Lower lobe of right lung (tissue), 2 donors: Measurements from ENCODE around the gene GFY. TPM values are rescaled to one million over a fixed set of nuclear protein-coding genes. Genes with fewer than 3 reads are reported as not detected.

ENCODE experiments used
- ATAC-seq, 2 donors: fragments of 200-7000 bp; cut with Tn5 transposase; one replicate each; pipeline ENCODE4 v1.9.1; 2020 to 2022; ENCODE audit warnings: mild to moderate bottlenecking in 2 of 2, moderate library complexity in 2 of 2
- DNase-seq: peaks from one replicate; pipeline ENCODE4 v3.0.0-alpha.2; 2020
- H3K27ac ChIP-seq: fragments of 200-600 bp; one replicate; pipeline ENCODE4 v1.8.0; 2022
- H3K27me3 ChIP-seq: fragments of 200-600 bp; one replicate; pipeline ENCODE4 v1.8.0; 2022; ENCODE audit warnings: low read depth
- H3K36me3 ChIP-seq: fragments of 200-600 bp; one replicate; pipeline ENCODE4 v1.8.0; 2022; ENCODE audit warnings: mild to moderate bottlenecking
- H3K4me1 ChIP-seq: fragments of 200-600 bp; one replicate; pipeline ENCODE4 v1.8.0; 2022
- H3K4me3 ChIP-seq: fragments of 200-600 bp; one replicate; pipeline ENCODE4 v1.8.0; 2022; ENCODE audit warnings: mild to moderate bottlenecking
- H3K9me3 ChIP-seq: fragments of 200-600 bp; one replicate; pipeline ENCODE4 v1.8.0; 2022
- CTCF ChIP-seq: fragments of 200-600 bp; IDR thresholded peaks from one replicate; pipeline ENCODE4 v1.8.0; 2022; ENCODE audit warnings: antibody characterized with exemption, mild to moderate bottlenecking
- intact Hi-C: fragments of 100-400 bp; cut with DNase I; formaldehyde crosslinking; loops from one replicate; pipeline ENCODE4 v1.11.0; 2022
- total RNA-seq: library from RNA; stranded (reverse); fragmentation: NEBNext Ultra II Directional; extraction: Animal tissue kit (Norgen Biotek cat#: 25700); gene quantifications from one replicate; pipeline ENCODE4 v1.2.1, GENCODE V29; 2021
- donor health status: DM: no; HTN: yes; CAD: no; lungs with severe emphysema.

Gene GFY
- total RNA-seq, 1 donor from 2014 or later: not detected

- ATAC-seq: peak; percentile 13 to 29
- Histone ChIP-seq H3K36me3 (no peaks in the 10 kb centered on the region), H3K4me3 (no peak overlapping the region), H3K27ac (no peak overlapping the region), H3K27me3 (no peaks in the 10 kb centered on the region), H3K4me1 (peaks cover 10% of the 10 kb centered on the region), H3K9me3 (no peaks in the 10 kb centered on the region)
- intact Hi-C loops: no loop called here
- peak; percentile 33 for TF ChIP-seq CTCF
- no peak for DNase-seq
These were observed 51.0 kb downstream of the GFY start for GRCh38 chr19:49475995-49476880.

Other genes starting within 250 kb of the GFY start
- gene SLC6A16, start 100.2 kb upstream of the GFY start, total RNA-seq: 4.9 TPM
- 175 TPM for gene CD37, start 90.0 kb upstream of the GFY start, total RNA-seq
- gene TEAD2, start 63.0 kb upstream of the GFY start, total RNA-seq: 36.2 TPM
- 0.92 TPM for gene DKKL1, start 61.5 kb upstream of the GFY start, total RNA-seq
- gene KASH5, start 37.1 kb upstream of the GFY start, total RNA-seq: 3.1 TPM
- gene PTH2, start 1.9 kb upstream of the GFY start, total RNA-seq: not detected
- 0.56 TPM for gene SLC17A7, start 16.1 kb downstream of the GFY start, total RNA-seq
- 63.2 TPM for gene PIH1D1, start 26.4 kb downstream of the GFY start, total RNA-seq
- gene ALDH16A1, start 27.8 kb downstream of the GFY start, total RNA-seq: 33.7 TPM
- 12.8 TPM for gene FLT3LG, start 48.8 kb downstream of the GFY start, total RNA-seq
- 1,820 TPM for gene RPL13A, start 62.2 kb downstream of the GFY start, total RNA-seq
- gene RPS11, start 71.0 kb downstream of the GFY start, total RNA-seq: 1,649 TPM
- gene FCGRT, start 87.3 kb downstream of the GFY start, total RNA-seq: 385 TPM
- gene RCN3, start 102.6 kb downstream of the GFY start, total RNA-seq: 28.1 TPM
- 47.2 TPM for gene NOSIP, start 155.2 kb downstream of the GFY start, total RNA-seq
- gene PRRG2, start 155.9 kb downstream of the GFY start, total RNA-seq: 7.6 TPM
- gene PRR12, start 165.8 kb downstream of the GFY start, total RNA-seq: 32.0 TPM
- 114 TPM for gene RRAS, start 214.8 kb downstream of the GFY start, total RNA-seq
- gene SCAF1, start 216.8 kb downstream of the GFY start, total RNA-seq: 59.4 TPM
- 99.8 TPM for gene IRF3, start 240.5 kb downstream of the GFY start, total RNA-seq
- 17.0 TPM for gene BCL2L12, start 240.5 kb downstream of the GFY start, total RNA-seq